GM12878 (cell line): ENCODE measurements around the gene LAMA4. TPM values are rescaled to one million over a fixed set of nuclear protein-coding genes. Genes with fewer than 3 reads are reported as not detected.

ENCODE experiments used
- DPF2 ChIP-seq: fragments of 450-650 bp; IDR thresholded peaks from 2 replicates; pipeline ENCODE4 v1.6.1; 2017; ENCODE audit warnings: mild to moderate bottlenecking
- FOXM1 ChIP-seq: IDR thresholded peaks from 2 replicates; pipeline ENCODE4 v1.6.1; 2012; ENCODE audit warnings: low read depth, mild to moderate bottlenecking, inconsistent platforms, low read length, moderate library complexity
- IKZF1 ChIP-seq: fragments of 450-650 bp; conservative IDR thresholded peaks from 2 replicates; pipeline ENCODE4 v1.6.1; 2017; ENCODE audit warnings: antibody characterized with exemption, mild to moderate bottlenecking
- IRF5 ChIP-seq: fragments of 450-650 bp; IDR thresholded peaks from 2 replicates; pipeline ENCODE4 v1.6.1; 2017; ENCODE audit warnings: borderline replicate concordance
- NBN ChIP-seq: fragments of 450-650 bp; IDR thresholded peaks from 2 replicates; pipeline ENCODE4 v1.6.1; 2016
- NKRF ChIP-seq: fragments of 450-650 bp; conservative IDR thresholded peaks from 2 replicates; pipeline ENCODE4 v1.6.1; 2017; ENCODE audit warnings: mild to moderate bottlenecking, moderate library complexity
- RCOR1 ChIP-seq: conservative IDR thresholded peaks from 2 replicates; pipeline ENCODE4 v1.6.1; 2012; ENCODE audit warnings: low read depth, low read length, improper control_type of control experiment
- SKIL ChIP-seq: fragments of 450-650 bp; IDR thresholded peaks from 2 replicates; pipeline ENCODE4 v1.6.1; 2017; ENCODE audit warnings: mild to moderate bottlenecking, low read depth, inconsistent platforms; ENCODE audit not compliant: poor library complexity, severe bottlenecking
- polyA plus RNA-seq, 11 experiments: library from polyadenylated mRNA; depleted of rRNA in 4 of 11; unstranded in 6 of 11; stranded (reverse) in 5 of 11; fragments of >200 nt; fragmentation: Nextera tagmentation in 4 of 11; fragmentation: Illumina TruSeq in 1 of 11; extraction: Ambion mirVana in 4 of 11; extraction: Trizol in 1 of 11; gene quantifications; 1 replicate in 1 of 11; 2 replicates in 10 of 11; pipeline versions ENCODE4 v1.2.1 to v1.2.3, GENCODE V29; 2011 to 2016; ENCODE audit warnings: inconsistent platforms in 2 of 11, missing spikeins in 2 of 11, low read depth in 1 of 11
- total RNA-seq, 4 experiments: library from RNA; depleted of rRNA in 3 of 4; stranded (reverse); fragments of >200 nt in 3 of 4; fragmentation: Illumina TruSeq in 1 of 4; extraction: Trizol in 1 of 4; gene quantifications; 2 replicates each; pipeline versions ENCODE4 v1.2.1 to v1.2.3, GENCODE V29; 2013 to 2021
- TF ChIP-seq, protein P1 (sequence below): IDR thresholded peaks from 2 replicates; pipeline ENCODE4 v1.6.1; 2012; ENCODE audit warnings: low read depth, low read length, improper control_type of control experiment
- TF ChIP-seq, protein P2 (sequence below): fragments of 150-350 bp; IDR thresholded peaks from 2 replicates; pipeline ENCODE4 v1.6.1; 2014; ENCODE audit warnings: mild to moderate bottlenecking, low read depth, low read length

Gene LAMA4
- total and polyA plus RNA-seq, 10 of the 15 experiments (the other 5 are each of a cell fraction or from before 2014, with no cell fraction given) = 0.11 to 0.21 (median 0.14) TPM; not detected in 7

DNA sequence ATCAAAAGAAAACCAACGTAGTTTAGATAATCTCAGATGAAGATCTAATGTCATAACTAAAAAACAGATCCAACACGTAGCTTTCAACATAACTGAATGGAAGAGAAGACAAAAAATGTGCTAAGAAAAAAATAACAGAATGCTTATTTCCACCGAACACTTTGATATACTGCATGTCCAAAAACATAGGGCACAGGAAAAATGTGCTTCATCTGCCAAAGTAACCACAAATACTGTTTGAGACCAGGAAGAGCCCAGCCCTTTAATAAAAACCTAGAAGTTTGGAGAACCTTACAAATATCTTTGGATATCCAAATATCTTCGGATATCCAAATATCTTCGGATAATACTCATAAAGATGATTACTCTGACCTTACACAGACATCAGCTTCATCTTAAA lies 19.8 kb downstream of the LAMA4 start (continued):
- no peak for TF ChIP-seq NKRF
- no peak for TF ChIP-seq NBN
- TF ChIP-seq IRF5 = no peak
- no peak for TF ChIP-seq RCOR1
- TF ChIP-seq IKZF1 = no peak
- no peak for TF ChIP-seq FOXM1
- TF ChIP-seq, protein P1, sequence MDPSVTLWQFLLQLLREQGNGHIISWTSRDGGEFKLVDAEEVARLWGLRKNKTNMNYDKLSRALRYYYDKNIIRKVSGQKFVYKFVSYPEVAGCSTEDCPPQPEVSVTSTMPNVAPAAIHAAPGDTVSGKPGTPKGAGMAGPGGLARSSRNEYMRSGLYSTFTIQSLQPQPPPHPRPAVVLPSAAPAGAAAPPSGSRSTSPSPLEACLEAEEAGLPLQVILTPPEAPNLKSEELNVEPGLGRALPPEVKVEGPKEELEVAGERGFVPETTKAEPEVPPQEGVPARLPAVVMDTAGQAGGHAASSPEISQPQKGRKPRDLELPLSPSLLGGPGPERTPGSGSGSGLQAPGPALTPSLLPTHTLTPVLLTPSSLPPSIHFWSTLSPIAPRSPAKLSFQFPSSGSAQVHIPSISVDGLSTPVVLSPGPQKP = no peak
- TF ChIP-seq, protein P2, sequence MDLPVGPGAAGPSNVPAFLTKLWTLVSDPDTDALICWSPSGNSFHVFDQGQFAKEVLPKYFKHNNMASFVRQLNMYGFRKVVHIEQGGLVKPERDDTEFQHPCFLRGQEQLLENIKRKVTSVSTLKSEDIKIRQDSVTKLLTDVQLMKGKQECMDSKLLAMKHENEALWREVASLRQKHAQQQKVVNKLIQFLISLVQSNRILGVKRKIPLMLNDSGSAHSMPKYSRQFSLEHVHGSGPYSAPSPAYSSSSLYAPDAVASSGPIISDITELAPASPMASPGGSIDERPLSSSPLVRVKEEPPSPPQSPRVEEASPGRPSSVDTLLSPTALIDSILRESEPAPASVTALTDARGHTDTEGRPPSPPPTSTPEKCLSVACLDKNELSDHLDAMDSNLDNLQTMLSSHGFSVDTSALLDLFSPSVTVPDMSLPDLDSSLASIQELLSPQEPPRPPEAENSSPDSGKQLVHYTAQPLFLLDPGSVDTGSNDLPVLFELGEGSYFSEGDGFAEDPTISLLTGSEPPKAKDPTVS = no peak
- no peak for TF ChIP-seq DPF2
- TF ChIP-seq SKIL = no peak
- TF ChIP-seq, all 136 proteins: peak for 0
